K562 (cell line): Measurements from ENCODE around the gene MED20. TPM values are rescaled to one million over a fixed set of nuclear protein-coding genes. Genes with fewer than 3 reads are reported as not detected.
A peak's percentile ranks its signal among the peaks of the same experiment; 100 is the strongest.

Experiments
- ARHGAP35 ChIP-seq: fragments of 450-650 bp; IDR thresholded peaks from 2 replicates; pipeline ENCODE4 v1.6.1; 2018; ENCODE audit not compliant: partially characterized antibody
- BRCA1 ChIP-seq, 2 experiments: fragments of 450-650 bp in 1 of 2; sonication (generic) in 1 of 2; formaldehyde crosslinking in 1 of 2; IDR thresholded peaks; 2 replicates each; pipeline versions ENCODE4 v1.5.0 to v1.6.1; 2017 to 2020; ENCODE audit warnings: mild to moderate bottlenecking in 1 of 2, missing genetic modification reagents in 1 of 2
- GABPB1 ChIP-seq: sonication (generic); formaldehyde crosslinking; IDR thresholded peaks from 2 replicates; pipeline ENCODE4 v1.8.0; 2022; ENCODE audit warnings: mild to moderate bottlenecking, missing genetic modification reagents
- POLR2G ChIP-seq: fragments of 200-400 bp; formaldehyde crosslinking; IDR thresholded peaks from 2 replicates; pipeline ENCODE4 v1.6.1; 2017; ENCODE audit warnings: low read depth, mild to moderate bottlenecking, antibody characterized with exemption, low read length, moderate library complexity
- RERE ChIP-seq: sonication (generic); formaldehyde crosslinking; IDR thresholded peaks from 2 replicates; pipeline ENCODE4 v1.8.0; 2023; ENCODE audit warnings: missing genetic modification reagents, mild to moderate bottlenecking, borderline replicate concordance
- ZNF197 ChIP-seq: fragments of 200-800 bp; sonication (Bioruptor generic); IDR thresholded peaks from 2 replicates; pipeline ENCODE4 v1.6.1; 2016; ENCODE audit warnings: low read depth, missing genetic modification characterization, missing compliant biosample characterization
- polyA plus RNA-seq, 8 experiments: library from polyadenylated mRNA; depleted of rRNA in 4 of 8; stranded (reverse) in 5 of 8; unstranded in 3 of 8; fragments of >200 nt; fragmentation: Nextera tagmentation in 2 of 8; fragmentation: Illumina TruSeq in 1 of 8; extraction: Ambion mirVana in 2 of 8; extraction: Trizol in 1 of 8; gene quantifications; 2 replicates each; pipeline versions ENCODE4 v1.2.1 to v1.2.3, GENCODE V29; 2011 to 2014; ENCODE audit warnings: inconsistent platforms in 1 of 8, missing spikeins in 1 of 8
- total RNA-seq, 7 experiments: library from RNA; depleted of rRNA in 6 of 7; stranded (reverse); fragments of >200 nt in 6 of 7; fragmentation: Illumina TruSeq in 2 of 7; extraction: Trizol in 2 of 7; gene quantifications; 2 replicates each; pipeline versions ENCODE4 v1.2.1 to v1.2.3, GENCODE V29; 2011 to 2021; ENCODE audit warnings: low replicate concordance in 1 of 7
- TF ChIP-seq, protein P1 (sequence below), 2 experiments: fragments of 450-650 bp; formaldehyde crosslinking in 1 of 2; IDR thresholded peaks; 2 replicates each; pipeline versions ENCODE4 v1.4.0 to v1.6.1; 2014 to 2020; ENCODE audit warnings: mild to moderate bottlenecking in 2 of 2, borderline replicate concordance in 1 of 2, low read depth in 1 of 2
- TF ChIP-seq, protein P2 (sequence below), 2 experiments: fragments of 450-650 bp; IDR thresholded peaks; 2 replicates each; pipeline ENCODE4 v1.6.1; 2018; ENCODE audit warnings: mild to moderate bottlenecking in 2 of 2, low read depth in 1 of 2; ENCODE audit not compliant: partially characterized antibody in 2 of 2

The MED20 gene
- total and polyA plus RNA-seq, 9 of the 15 experiments (the other 6 are each of a cell fraction or from before 2014, with no cell fraction given), result 27.3 to 80.9 (median 46.0) TPM

DNA sequence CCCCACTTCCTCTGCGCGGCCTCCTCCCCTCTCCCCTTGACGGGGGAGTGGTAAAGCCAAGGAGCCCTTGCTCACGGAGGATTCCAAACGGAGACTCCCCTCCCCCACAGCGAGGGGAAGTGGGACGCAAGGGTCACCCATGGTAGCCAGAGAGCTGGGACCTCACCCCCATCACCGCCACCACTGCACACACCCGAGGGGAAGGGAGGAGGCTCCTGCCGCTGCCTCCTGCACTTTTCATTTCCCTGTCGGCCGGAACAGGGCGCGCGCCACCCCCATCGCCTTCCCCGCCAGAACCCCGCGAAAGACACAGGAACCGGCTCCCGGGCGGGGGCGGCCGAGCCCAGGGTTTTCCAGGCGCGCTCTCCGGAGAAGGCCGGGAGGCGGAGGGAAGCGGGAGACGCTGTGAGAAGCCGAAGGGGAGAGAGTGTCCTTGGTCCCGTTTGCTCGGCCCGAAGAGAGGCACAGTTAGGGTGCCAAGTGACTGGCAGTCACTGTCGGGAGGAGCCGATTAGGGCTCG lies 19.9 kb upstream of the MED20 start (continued):
- TF ChIP-seq RERE (peak; percentile 43; the same call in 1 of the 2 replicates), ARHGAP35 (no peak), ZNF197 (CRISPR knock-in tag) (no peak), POLR2G (peak; percentile 47), GABPB1 (CRISPR knock-in tag) (peak; percentile 54; the same call in 1 of the 2 replicates), BRCA1 (IDR thresholded peaks at IDR 0.05) (no peak), BRCA1 (CRISPR knock-in tag; IDR thresholded peaks at IDR 0.05) (0 out of 2 replicates have a peak, but pooled peaks have one; percentile 8)
- TF ChIP-seq, protein P1, sequence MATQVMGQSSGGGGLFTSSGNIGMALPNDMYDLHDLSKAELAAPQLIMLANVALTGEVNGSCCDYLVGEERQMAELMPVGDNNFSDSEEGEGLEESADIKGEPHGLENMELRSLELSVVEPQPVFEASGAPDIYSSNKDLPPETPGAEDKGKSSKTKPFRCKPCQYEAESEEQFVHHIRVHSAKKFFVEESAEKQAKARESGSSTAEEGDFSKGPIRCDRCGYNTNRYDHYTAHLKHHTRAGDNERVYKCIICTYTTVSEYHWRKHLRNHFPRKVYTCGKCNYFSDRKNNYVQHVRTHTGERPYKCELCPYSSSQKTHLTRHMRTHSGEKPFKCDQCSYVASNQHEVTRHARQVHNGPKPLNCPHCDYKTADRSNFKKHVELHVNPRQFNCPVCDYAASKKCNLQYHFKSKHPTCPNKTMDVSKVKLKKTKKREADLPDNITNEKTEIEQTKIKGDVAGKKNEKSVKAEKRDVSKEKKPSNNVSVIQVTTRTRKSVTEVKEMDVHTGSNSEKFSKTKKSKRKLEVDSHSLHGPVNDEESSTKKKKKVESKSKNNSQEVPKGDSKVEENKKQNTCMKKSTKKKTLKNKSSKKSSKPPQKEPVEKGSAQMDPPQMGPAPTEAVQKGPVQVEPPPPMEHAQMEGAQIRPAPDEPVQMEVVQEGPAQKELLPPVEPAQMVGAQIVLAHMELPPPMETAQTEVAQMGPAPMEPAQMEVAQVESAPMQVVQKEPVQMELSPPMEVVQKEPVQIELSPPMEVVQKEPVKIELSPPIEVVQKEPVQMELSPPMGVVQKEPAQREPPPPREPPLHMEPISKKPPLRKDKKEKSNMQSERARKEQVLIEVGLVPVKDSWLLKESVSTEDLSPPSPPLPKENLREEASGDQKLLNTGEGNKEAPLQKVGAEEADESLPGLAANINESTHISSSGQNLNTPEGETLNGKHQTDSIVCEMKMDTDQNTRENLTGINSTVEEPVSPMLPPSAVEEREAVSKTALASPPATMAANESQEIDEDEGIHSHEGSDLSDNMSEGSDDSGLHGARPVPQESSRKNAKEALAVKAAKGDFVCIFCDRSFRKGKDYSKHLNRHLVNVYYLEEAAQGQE (IDR thresholded peaks at IDR 0.05; ENCODE audit: borderline replicate concordance), result peak; percentile 33; the same call in 1 of the 2 replicates
- TF ChIP-seq, protein P1 (CRISPR knock-in tag; IDR thresholded peaks at IDR 0.05; ENCODE audit: low read depth), result no peak
- TF ChIP-seq, protein P2, sequence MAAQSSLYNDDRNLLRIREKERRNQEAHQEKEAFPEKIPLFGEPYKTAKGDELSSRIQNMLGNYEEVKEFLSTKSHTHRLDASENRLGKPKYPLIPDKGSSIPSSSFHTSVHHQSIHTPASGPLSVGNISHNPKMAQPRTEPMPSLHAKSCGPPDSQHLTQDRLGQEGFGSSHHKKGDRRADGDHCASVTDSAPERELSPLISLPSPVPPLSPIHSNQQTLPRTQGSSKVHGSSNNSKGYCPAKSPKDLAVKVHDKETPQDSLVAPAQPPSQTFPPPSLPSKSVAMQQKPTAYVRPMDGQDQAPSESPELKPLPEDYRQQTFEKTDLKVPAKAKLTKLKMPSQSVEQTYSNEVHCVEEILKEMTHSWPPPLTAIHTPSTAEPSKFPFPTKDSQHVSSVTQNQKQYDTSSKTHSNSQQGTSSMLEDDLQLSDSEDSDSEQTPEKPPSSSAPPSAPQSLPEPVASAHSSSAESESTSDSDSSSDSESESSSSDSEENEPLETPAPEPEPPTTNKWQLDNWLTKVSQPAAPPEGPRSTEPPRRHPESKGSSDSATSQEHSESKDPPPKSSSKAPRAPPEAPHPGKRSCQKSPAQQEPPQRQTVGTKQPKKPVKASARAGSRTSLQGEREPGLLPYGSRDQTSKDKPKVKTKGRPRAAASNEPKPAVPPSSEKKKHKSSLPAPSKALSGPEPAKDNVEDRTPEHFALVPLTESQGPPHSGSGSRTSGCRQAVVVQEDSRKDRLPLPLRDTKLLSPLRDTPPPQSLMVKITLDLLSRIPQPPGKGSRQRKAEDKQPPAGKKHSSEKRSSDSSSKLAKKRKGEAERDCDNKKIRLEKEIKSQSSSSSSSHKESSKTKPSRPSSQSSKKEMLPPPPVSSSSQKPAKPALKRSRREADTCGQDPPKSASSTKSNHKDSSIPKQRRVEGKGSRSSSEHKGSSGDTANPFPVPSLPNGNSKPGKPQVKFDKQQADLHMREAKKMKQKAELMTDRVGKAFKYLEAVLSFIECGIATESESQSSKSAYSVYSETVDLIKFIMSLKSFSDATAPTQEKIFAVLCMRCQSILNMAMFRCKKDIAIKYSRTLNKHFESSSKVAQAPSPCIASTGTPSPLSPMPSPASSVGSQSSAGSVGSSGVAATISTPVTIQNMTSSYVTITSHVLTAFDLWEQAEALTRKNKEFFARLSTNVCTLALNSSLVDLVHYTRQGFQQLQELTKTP (IDR thresholded peaks at IDR 0.05; ENCODE audit: low read depth in 1 of 2, partially characterized antibody in 2 of 2), result peak in 1 of 2 experiments; percentile 29
